ENCODE results near the gene IL12B.
"Not testable (repeated sequence)": the region's sequence is repeated elsewhere in the genome, so short reads cannot be mapped to it uniquely, and the experiment has no call there.

IL12B gene

DNA sequence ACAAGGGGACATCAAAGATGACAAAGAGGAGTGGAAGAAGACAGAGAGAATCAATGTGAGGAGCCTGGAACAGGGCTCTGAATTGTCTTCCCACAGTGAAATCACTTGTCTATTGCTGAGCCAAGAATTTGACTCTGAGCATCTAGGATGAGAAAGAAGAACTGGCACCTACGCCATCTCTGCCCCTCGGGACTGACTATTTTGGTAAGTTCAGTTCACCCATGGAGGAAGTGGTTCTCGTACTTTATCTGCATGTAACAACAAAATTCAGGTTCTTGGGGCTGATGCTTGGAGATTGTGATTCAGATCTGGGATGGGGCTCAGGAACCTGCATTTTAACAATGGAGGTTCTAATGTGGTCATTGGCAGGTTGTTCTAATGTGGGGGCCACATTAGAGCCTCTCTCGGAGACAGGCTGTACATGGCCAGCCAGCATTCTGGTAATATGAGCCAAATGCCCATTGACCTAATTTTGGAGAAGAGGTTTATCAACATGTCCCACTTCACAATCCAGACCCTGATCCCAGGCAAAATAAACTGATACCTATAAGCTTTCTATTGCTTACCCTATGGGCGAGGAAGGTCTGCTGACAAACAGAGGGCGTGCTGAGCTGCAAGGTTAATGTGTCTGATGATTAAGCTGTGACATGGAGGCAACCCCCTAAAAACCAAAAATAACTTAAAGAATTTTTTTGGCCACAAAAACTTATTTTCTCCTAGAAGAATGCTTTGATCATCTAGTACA, 2.7 kb upstream of the IL12B start:
- no peak for DNase-seq

DNA sequence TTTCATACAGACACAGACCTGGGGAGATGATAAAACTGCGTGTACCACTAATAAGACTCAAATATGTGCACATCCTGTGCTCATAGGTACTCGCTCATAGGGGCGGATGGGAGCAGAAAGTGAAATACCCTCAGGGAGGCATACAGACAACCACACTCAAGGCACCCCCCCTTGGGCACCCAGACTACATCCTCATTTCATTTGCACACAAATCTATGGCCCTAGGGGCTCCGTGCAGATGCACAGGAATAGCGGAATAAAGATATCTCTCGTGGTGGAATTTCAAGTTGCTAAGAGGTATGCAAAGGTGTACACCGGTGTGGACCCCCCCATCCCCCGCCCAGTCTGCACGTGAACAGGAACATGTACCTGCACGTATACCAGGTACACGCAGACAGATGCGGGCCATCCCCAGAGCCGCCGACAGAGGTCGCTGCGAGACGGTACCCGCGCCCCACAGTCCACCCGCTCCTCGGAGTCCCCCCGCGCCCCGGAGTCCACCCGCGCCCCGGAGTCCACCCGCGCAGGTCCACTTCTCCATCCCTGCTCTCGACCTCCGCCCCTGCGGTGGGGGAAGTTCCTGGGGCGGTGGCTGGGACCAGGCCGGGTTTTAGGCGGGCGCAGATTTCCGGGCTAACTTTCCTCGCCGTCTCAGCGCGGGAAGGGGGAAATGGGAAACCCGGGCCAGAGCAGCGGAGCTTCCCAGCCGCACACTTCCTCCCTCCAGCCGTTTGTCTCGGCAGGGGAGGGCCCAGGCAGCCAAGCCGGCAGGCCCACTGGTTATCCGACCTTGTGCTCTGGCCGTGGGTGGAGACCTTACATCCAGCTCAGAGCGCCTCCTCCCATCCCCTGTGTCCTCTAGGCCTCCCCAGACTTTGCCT, 1.0 kb upstream of the IL12B start:
- peak; percentile 51 for DNase-seq

DNA sequence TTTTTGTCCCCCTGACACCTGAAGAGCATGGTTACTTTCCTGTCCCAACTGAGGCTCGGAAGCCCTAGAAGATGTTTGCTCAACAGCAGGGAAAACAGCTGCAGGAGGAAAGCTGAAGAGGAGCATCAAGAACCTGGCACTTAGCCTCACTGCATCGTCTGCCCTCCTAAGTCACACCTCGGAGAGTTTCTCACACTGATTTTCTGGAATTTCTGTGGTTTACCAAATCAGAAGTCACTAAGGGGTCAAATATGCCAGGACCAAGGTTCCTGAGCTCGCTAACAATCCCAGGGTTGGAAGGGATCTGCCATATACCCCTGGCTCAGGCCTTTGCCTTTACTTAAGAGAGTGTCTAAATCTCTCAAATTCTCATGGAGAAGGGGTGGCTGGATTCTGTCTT, 5.3 kb downstream of the IL12B start:
- DNase-seq = no peak

DNA sequence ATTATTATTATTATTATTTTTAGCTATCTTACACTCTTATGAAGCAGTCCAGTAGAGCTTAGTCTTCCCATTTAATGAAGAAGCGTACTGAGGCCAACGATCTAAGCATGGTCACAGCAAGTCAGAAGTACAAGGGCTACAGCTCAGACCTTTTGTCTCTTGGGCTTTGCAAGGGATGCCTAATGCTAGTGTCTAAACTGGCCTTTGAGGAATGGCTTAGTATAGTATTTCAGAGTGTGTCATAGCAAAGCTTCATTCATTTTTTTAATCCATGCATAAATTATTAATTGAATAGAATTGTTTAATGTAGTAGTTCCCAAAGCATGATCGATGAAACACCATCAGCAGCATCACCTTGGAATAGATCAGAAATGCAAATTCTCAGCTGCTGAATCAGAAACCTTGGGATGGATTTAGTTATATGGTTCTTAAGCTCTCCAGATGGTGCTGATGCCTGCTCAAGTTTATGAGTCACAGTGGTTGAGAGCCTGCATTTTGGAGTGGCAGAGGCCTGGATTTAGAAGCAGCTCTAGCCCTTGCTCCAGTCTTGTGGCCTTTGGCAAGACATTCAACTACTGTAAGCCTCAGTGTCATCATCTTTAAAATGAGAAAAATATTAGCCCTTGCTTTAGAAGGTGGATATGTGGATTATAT, 6.1 kb downstream of the IL12B start:
- no peak for DNase-seq

DNA sequence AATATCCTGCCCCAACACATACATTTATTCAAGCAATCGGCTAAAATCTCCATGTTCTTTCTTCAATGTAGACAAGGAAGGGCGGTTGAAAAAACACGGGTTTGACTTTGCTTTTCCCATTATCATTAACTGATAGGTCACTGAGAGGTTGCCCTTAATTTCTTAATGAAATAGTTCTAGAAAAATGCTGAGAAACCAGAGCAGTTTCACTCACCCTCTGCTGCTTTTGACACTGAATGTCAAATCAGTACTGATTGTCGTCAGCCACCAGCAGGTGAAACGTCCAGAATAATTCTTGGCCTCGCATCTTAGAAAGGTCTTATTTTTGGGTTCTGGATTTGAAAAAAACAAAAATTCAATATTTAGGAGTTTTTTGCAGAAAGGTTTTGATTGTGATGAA, 8.1 kb downstream of the IL12B start:
- DNase-seq = no peak

DNA sequence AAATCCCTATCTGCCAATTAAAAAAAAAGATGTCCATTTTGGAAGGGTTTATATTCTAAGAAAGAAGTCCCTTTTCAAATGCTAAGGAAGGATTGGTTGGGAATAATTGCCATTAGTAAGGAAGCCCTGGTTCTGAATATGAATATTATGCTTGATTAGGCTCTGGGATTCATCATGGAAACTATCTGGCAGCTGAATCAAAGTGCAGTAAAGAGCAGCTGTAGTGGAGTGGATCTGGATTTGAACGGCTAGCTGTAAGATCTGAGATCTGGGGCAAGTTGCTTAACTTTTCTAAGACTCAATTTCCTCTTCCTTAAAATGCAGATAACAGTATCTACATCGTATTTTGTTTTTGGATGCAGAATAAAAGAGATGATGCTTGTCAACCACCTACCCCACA, 10.5 kb downstream of the IL12B start:
- DNase-seq = no peak

DNA sequence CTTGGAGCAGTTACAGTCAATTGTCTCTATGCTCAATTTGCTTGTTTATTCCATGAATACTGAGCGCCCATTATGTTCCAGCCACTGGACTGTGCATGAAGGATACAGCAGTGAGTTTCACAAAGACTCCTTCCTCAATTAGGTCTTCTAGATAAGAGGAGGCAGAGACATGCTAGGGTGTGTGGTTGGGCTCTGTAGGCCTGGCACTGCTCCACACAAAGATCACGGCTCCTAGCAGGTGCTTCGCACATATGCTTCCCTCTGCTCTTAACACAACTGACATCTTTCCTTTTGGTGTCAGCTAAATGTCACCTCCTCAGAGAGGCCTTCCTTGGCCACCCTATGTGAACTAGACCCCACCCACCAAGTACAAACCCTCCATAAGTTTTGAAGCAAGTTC, 10.9 kb downstream of the IL12B start:
- DNase-seq = no peak

DNA sequence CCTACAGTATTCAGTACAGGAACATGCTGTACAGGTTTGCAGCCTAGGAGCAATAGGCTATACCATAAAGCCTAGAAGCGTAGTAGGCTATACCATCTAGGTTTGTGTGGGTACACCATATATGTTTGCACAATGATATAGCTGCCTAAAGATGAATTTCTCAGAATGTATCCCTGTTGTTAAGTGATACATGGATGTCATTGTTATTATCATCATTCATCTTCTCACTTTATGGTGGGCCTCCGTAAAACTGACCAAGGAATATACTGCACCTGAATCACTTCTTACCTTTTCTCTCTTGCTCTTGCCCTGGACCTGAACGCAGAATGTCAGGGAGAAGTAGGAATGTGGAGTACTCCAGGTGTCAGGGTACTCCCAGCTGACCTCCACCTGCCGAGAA, 11.8 kb downstream of the IL12B start:
- DNase-seq = no peak

DNA sequence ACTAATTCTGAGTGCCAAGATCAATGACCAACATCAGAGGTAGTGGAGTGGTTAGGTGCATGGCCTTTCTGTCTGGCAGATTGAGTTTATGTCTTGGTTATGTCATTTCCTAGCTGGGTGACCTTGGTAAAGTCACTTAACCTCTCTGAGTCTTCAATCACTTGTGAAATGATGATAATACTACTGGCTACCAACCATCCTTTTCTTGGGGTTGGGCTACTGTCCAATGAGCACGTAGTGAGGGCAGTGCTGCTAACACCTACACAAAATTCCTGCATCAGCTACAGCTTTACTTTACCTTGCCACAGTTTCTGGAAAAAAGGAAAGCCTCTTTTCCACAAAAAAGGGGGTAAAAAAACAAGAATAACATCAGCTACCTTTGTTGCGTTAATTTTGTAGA, 12.4 kb downstream of the IL12B start:
- DNase-seq = no peak

DNA sequence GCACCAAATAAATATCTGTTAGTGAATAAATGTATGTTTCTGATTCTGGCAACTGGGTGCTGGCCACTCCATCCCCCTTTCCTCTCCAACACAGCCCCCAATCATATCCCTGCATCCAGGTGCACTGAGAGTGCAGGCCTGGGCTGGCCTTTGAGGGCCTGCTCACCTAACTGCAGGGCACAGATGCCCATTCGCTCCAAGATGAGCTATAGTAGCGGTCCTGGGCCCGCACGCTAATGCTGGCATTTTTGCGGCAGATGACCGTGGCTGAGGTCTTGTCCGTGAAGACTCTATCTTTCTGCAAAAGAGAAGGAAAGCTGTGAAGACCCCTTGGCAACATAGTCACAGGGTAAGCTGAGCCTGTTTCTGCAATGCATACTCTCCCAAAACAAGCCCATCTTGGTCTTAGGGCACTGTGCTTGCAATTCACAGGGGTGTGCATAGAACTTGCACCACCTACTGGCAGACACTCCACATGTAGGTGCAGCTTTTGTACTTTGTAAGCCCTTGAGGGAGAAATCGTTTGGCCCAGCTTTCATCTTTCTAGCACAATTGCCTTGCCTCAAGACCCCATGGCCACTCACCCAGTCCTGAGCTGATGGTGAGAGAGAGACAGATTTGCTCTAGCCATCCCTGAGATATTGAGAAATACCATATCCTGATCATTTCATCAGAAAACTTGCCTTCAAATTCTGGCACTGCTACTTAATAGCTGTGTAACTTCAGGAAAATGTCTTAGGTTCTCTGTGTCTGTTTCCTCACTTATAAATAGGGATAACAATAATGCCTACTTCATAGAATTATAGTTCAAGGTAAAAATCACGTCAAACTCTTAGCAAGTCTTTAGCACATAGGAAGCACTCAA, 13.5 kb downstream of the IL12B start:
- no peak for DNase-seq

DNA sequence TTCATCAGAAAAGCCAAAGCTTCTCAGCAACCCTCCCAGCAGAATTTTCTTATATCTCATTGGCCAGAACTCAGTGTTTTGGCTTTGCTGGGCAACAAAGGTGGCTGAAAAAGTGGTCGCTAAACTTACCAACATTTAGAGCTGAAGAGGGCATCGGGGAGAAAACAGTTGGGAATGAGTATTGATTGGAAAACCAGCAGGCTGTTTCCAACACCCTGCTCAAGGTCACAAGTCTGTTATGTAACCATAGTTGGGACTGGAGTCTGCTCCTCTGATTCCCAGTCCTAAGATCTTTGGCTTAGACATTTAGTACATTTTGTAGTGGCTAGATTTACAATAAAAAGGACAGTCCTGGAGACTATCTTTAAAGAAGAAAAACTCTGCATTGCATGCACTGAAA, 17.1 kb downstream of the IL12B start:
- no peak for DNase-seq

DNA sequence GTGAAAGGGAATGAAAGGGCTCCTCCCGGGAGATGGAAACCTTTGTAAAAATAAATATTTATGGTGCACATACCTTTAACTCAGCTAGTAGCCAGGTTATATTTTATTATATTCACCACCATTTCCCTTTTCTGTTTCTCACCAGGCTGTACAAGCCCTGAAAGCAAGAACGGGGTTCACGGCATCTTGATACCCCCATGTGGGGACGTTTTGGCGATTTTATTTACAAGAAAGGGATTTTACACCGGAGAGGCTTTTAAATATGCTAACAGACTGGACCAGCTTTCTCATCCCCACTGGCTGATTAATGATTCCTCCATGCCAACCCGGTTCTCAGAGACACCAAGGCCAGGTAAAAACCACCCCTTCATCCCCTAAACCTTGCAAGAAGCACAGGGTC, 19.2 kb downstream of the IL12B start:
- no peak for DNase-seq

DNA sequence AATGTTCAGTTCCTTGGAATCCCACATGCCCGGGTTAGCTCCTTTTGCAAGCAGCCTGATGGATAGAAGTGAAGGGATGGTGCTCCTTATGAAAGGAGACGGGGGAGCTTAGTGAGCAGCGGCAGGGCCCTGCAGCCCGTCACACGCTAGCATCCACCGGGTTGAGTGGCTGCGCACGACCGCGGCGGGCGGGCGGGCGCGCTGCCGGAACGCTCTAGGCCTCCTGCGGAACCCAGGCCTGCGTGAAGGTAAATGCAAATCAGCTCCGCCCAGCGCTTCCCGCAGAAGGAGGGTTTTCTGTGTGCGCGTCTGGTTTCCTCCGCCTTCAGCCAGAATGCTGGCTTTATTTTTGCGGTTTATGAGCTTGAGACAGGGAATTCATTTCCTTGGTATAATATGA, 19.8 kb downstream of the IL12B start:
- DNase-seq = no peak

DNA sequence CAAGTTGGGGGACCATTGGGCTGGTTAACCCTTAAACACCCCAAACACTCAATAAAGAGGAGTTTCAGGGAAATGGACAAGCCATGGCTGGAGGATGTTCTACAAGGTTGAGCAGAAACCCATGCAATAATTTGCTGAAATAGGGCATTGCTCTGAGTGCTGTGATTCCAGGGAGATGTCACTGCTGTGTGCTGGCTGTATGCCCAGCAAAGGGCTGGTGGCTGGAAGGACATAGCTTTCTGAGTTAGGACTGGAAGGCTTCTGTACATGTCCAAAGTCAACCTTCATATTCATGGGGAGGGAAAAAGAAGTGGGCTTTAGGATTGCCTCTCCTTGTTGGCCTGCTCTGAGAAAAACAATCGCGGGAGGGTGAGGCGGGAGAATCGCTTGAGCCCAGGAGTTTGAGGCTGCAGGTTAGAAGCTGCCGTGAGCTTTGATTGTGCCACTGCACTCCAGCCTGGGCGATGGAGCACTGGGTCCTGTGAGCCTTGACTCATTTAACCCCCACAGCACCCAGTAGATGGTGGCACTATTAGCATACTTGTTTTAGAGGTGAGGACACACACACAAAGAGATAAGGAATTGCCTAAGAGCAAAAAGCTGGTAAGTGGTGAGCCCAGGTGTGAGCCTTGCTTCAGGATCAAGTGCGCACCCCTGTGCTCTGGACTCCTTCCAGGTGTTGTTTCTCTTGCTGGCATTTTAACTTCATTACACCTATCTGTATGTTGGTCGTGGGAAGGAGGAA, 20.4 kb downstream of the IL12B start:
- no peak for DNase-seq

DNA sequence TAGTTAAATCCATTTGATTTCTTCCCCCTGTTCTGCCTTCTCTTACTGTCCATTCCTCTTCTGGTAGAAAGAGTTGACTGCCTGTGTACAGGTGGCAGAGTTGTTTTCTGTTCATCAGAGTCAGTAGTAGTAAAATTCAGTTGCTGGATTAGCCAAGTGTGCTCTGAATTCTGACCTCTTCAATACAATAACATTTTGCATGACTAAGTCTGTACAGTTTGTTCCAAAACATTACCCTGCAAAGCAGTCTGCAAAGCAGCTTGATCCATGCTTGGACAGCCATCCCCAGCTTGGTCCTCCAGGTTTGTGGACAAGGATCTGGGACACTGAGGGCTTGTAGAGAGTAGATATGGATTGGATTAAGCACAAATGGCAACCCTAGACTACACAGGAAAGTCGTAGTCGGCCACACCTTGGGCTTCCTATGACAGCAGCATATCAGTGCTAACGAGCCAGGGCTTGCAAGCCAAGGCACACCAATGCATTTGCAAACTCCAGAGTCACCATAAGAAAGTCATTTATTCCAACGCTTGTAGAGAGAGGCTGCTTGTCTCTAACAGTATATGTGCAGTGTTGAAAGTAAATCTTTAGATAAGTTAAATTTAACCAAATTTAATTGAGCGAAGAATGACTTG, 25.2 kb downstream of the IL12B start:
- DNase-seq = no peak

DNA sequence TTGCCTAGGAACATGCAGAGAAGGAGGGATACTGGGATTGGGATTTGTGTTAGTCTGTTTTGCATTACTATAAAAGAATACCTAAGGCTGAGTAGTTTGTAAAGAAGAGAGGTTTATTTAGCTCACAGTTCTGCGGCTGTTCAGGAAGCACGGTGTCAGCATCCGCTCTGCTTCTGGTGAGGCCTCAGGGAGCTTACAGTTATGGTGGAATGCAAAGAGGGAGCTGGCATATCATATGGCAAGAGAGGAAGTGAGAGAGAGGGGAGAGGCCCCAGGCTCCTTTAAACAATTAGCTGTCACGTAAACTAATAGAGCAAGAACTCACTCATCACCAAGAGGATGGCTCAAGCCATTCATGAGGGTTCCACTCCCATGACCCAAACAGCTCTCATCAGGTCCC, 27.0 kb downstream of the IL12B start:
- DNase-seq = no peak

DNA sequence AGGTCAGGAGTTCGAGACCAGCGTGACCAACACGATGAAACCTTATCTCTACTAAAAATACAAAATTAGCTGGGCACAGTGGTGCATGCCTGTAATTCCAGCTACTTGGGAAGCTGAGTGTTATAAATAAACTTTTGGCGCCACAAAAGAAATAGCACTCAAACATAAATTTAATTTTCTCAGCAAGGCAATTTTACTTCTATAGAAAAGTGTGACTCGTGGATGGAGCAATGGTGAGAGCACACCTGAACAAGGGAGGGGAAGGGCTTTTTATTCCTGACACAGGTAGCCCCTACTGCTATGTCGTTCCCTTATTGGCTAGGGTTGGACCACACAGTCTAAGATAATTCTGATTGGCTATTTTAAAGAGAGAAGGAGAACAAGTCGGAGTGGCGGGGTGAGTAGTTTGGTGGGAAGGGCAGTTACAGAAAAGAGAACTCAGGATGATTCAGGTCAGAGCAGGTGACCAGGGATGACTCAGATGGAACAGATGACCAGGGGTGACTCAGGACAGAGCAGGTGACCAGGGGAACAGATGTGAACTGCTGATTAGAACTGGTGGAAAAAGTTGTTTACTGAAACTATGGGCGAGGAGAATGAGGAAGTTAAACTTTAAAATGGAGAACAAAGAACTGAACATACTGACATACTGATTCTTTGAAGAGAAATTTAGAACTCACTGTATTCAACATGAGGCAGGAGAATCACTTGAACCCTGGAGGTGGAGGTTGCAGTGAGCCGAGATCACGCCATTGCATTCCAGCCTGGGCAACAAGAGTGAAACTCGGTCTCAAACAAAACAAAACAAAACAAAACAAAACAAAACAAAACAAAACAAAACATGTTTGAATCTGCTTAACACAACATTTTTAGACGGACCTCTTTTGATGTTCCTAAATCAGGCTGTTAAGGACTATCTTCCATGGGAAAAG, 28.1 kb downstream of the IL12B start:
- DNase-seq = not testable (repeated sequence)

DNA sequence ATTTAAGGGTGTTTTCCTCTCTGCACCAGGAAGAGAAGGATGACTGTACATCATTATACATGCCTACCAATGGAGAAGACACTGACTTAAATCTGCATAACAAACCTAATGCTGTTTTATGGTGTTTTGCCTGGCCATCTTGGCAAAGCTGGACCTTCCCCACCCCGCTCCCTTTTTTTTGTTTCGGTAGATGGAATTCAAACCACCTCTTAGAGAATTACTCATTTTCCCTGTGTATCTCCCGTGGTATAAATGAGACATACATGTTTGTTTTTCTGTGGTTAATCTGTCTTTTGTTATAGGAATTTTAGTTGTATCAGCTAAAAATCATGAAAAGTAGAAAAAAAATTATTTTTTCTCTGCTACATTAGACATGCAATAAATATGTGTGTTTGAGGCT, 28.8 kb downstream of the IL12B start:
- no peak for DNase-seq

DNA sequence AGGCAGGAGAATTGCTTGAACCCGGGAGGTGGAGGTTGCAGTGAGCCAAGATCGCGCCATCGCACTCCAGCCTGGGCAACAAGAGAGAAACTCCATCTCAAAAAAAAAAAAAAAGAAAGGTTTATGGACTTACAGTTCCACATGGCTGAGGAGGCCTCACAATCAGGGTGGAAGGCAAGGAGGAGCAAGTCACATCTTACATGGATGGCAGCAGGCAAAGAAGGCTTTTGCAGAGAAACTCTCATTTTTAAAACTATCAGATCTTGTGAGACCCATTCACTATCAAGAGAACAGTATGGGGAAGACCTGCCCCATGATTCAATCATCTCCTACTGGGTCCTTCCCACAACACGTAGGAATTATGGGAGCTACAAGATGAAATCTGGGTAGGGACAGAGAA, 33.0 kb downstream of the IL12B start:
- not testable (repeated sequence) for DNase-seq

DNA sequence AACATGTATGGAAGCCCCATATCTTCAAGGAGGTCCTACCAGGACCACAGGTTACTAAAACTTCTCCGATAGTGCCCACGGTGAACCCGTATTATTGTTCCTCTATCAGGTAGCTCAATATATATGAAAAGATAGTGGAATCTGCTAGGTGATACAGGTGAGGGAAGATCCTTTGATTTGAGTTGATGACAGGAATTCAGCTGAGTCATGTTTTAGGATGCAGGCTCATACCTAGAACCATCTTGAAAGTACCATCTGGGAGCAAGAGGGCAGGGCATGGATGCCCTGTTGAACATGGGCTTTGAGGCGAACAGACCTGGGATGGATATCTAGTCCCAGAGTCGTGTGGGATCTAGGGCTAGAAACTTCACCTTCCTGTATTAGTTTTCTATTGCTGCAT, 35.4 kb downstream of the IL12B start:
- DNase-seq = no peak

Measured in effector CD8-positive, alpha-beta T cell (primary cell).